ENCODE results near the gene CLCN2.

The CLCN2 gene

DNA sequence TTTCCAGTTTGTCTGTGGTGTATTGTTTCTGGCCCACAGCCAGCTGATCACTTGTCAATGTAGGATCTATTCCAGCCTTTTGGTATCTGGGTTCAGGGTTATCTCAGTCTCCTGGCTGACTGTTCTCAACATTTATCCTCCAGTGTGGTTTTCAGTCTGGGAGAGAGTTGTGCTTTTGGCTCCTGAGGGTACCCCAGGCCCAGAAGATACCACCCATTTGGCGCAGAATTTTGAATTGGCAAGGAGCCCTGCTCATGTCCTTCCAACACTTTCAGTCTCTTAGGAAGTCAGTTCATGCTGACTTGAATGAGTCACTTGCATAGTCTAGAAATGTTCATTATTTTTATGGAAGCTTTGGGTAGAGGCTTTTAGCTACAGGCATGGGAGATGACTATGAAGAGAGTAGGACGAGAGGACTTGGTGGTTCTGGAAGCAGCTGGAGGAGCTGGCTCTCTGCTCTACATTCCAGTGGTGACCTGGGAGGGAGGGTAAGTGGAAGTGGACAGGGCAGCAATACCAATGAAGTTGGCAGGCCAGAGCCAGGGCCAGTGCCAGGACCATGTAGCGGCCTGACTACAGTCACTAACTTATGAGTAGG, 7.3 kb upstream of the CLCN2 start:
- no peaks in the 10 kb centered on the region; the same call in 1 of the 2 replicates for H3K4me1 ChIP-seq (ENCODE audit: insufficient read depth, low read length)
- no peak overlapping the region for H3K4me3 ChIP-seq (ENCODE audit: low read length)
- 93% methylated on average over 3 of the region's 3 CpGs for WGBS
- no peak overlapping the region for H3K27ac ChIP-seq (ENCODE audit: low read depth, low read length)
- no peaks in the 10 kb centered on the region for H3K27me3 ChIP-seq (ENCODE audit: insufficient read depth, low read length)
- H3K9me3 ChIP-seq (ENCODE audit: insufficient read depth, low read depth, low read length) = no peaks in the 10 kb centered on the region
- peaks cover 48% of the 10 kb centered on the region for H3K36me3 ChIP-seq (ENCODE audit: insufficient read depth, low read length)
- H3K9ac ChIP-seq (ENCODE audit: low read depth, low read length) = no peak overlapping the region

DNA sequence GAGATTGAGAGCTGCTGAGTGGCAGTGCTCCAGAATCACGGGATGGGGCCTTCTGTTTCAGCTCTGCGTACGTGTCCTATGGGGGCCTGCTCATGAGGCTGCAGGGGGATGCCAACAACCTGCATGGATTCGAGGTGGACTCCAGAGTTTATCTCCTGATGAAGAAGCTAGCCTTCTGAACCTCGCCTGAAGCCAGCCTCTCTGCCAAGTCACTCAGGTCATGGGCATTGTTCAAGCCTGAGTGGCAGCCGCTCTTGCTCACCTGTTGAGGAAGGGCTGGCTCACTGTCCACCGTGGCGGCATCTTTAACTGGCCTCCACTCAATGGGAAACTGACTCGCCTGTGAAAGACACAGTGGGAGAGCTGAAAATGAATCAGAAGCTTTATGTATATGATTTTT, 6.7 kb upstream of the CLCN2 start:
- Histone ChIP-seq H3K27ac (ENCODE audit: low read depth, low read length) (no peak overlapping the region), H3K9ac (ENCODE audit: low read depth, low read length) (no peak overlapping the region)
- 93% methylated on average over 8 of the region's 9 CpGs for WGBS

DNA sequence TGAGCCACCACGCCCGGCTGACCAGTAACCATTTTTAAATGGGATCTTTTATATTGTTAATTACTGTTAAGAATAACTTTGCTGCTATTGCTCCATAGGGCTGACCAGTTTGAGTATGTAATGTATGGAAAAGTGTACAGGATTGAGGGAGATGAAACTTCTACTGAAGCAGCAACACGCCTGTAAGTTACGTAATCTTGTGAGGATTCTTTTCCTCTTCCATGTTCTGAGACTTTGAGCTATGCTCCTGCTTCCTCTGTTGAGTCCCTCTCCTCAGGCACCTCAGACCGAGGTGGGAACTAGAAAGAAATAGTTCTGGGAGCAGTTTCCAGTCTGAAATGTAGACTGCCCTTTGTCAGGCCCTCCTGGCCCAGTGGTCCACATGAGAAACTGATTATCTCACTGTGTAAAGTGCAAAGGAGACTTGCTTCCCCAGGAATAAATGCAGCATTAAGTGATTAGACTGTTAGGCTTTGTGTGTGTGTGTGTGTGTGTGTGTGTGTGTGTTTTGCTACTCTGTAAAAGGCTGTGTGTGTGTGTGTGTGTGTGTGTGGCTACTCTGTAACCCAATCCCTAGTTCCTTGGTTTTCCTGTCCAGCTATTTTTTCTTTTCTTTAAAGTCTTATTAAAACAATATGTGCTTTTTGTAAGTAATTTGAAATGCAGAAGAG, 5.3 kb upstream of the CLCN2 start:
- Histone ChIP-seq H3K9ac (ENCODE audit: low read depth, low read length) (no peak overlapping the region), H3K4me1 (ENCODE audit: insufficient read depth, low read length) (no peaks in the 10 kb centered on the region; the same call in 1 of the 2 replicates), H3K4me3 (ENCODE audit: low read length) (no peak overlapping the region), H3K36me3 (ENCODE audit: insufficient read depth, low read length) (peaks cover 48% of the 10 kb centered on the region), H3K9me3 (ENCODE audit: insufficient read depth, low read depth, low read length) (no peaks in the 10 kb centered on the region), H3K27ac (ENCODE audit: low read depth, low read length) (no peak overlapping the region), H3K27me3 (ENCODE audit: insufficient read depth, low read length) (no peaks in the 10 kb centered on the region)
- WGBS = 97% methylated on average over 5 of the region's 5 CpGs

More for the DNA sequence above, 6.7 kb upstream of the CLCN2 start:
- Histone ChIP-seq H3K9me3 (ENCODE audit: insufficient read depth, low read depth, low read length) (no peaks in the 10 kb centered on the region), H3K4me1 (ENCODE audit: insufficient read depth, low read length) (no peaks in the 10 kb centered on the region; the same call in 1 of the 2 replicates), H3K27me3 (ENCODE audit: insufficient read depth, low read length) (no peaks in the 10 kb centered on the region), H3K4me3 (ENCODE audit: low read length) (no peak overlapping the region), H3K36me3 (ENCODE audit: insufficient read depth, low read length) (peaks cover 48% of the 10 kb centered on the region)

DNA sequence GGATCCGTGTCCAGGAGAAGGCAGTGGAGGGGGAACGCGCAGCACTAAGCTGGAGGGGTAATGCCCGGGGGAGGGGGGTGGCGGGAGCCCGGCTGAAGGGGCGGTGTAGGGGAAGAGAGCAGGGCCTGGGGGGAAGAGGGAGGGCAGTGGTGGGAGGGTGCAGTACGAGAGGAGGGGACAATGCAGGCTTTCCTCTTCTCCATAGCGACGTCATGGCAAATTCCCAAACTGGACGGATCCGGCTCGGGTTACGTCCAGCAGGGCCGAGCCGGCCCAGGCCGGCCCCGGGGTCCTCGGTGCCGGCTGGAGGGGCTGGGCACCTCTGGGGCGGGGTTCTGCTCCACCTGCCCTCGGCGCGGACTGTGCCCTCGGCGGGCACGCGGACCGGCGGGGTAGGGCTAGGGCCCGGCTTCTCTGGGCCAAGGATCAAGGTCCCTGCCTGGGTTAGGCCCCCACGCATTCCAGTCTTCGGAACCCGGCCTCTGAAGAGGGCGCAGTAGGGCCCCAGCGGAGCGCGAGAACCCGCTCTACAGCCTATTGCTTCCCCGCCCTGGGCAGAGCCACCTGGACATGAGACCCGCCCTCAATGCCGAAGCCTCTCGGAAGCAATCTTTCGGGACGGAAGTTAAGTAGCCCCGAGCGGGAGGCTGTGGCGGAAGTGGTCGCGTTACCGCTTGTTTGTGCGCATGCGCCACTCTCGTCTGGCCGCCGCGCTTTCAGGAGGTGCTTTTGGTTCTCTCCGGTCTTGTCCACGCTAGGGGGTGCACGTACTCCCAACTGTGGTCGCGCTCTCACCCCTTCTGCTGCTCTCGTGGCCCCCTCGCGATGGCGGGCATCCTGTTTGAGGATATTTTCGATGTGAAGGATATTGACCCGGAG, 1.5 kb upstream of the CLCN2 start:
- Histone ChIP-seq H3K4me3 (ENCODE audit: low read length) (peak overlapping the region; percentile 81), H3K4me1 (ENCODE audit: insufficient read depth, low read length) (peaks cover 10% of the 10 kb centered on the region), H3K9me3 (ENCODE audit: insufficient read depth, low read depth, low read length) (no peaks in the 10 kb centered on the region), H3K36me3 (ENCODE audit: insufficient read depth, low read length) (peaks cover 36% of the 10 kb centered on the region), H3K27ac (ENCODE audit: low read depth, low read length) (peak overlapping the region; percentile 98), H3K9ac (ENCODE audit: low read depth, low read length) (peak overlapping the region; percentile 91), H3K27me3 (ENCODE audit: insufficient read depth, low read length) (peaks cover 8% of the 10 kb centered on the region)
- under 1% methylated on average over 68 of the region's 68 CpGs for WGBS

DNA sequence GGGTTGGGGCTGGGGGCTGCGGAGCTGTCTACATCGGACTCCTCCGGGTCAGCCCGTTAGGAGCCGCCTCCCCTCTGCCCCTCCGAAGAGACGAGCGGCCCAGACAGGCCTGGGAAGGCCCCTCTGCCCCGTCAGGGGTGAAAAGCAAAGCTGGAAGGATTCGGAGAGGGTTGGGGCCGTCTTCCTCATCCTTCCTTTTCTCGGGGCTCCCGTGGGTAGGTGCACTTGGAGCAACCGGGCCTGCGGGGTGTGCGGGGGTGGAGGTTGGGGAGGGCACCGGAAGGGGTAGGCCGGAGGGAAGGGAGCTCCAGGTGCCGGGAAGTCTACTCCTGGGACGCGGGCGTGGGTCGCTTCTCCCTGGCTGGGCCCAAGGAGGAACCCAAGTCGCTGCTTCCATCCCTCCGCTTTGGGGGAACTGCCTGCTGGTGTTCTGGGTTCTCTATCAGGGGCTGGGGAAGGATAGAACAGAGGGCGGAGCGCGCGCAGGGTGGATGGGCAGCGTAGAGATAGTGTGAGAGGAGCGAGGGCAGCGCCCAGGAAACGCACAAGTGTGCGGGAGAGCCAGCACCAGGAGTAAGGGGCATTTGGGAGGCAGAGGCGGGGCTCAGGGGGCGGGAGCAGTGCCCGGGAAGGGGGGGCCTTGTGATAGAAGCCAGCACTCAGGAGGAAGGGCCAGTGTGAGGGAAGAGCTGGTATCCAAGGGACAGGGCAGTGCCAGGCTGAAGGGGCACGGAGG, 695 bp upstream of the CLCN2 start:
- under 1% methylated on average over 38 of the region's 38 CpGs for WGBS
- peak overlapping the region; percentile 98 for H3K27ac ChIP-seq (ENCODE audit: low read depth, low read length)
- peaks cover 10% of the 10 kb centered on the region for H3K4me1 ChIP-seq (ENCODE audit: insufficient read depth, low read length)
- peak overlapping the region; percentile 91 for H3K9ac ChIP-seq (ENCODE audit: low read depth, low read length)
- H3K9me3 ChIP-seq (ENCODE audit: insufficient read depth, low read depth, low read length) = no peaks in the 10 kb centered on the region
- H3K27me3 ChIP-seq (ENCODE audit: insufficient read depth, low read length) = peaks cover 8% of the 10 kb centered on the region
- peak overlapping the region; percentile 81 for H3K4me3 ChIP-seq (ENCODE audit: low read length)
- H3K36me3 ChIP-seq (ENCODE audit: insufficient read depth, low read length) = peaks cover 39% of the 10 kb centered on the region

DNA sequence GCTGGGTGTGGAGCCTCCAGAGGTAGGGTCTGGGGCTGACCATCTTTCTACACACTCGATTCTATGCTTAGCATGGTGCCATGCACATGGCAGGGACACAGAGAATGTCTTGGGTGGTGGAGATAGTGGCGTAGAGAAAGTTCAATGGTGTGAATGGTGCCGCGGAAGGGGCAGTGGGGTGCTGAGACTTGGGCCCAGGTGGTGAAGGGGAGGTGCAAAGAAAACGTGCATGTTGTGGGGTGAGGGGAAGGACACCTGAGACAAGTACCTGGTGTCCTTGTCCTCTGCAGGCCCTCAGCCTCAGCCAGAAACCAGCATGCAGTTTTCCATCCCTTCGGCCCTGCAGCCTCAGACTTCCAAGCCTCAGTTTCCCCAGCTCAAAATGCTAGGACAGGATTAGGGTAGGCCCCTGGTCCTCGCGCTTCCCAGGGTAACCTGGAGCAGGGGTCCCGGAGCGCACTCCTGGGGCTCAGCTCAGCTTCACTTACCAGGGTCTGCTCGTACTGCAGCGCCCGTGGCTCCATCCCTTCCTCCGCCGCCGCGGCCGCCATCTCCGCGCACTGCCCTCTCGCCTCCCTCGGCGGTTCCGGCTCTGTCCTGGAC, 375 bp downstream of the CLCN2 start:
- Histone ChIP-seq H3K9me3 (ENCODE audit: insufficient read depth, low read depth, low read length) (no peaks in the 10 kb centered on the region), H3K4me3 (ENCODE audit: low read length) (peak overlapping the region; percentile 81), H3K27ac (ENCODE audit: low read depth, low read length) (0 out of 2 replicates have a peak overlapping the region, but pooled peaks have one; percentile 29), H3K4me1 (ENCODE audit: insufficient read depth, low read length) (peaks cover 10% of the 10 kb centered on the region), H3K9ac (ENCODE audit: low read depth, low read length) (peak overlapping the region; percentile 91), H3K36me3 (ENCODE audit: insufficient read depth, low read length) (peaks cover 37% of the 10 kb centered on the region), H3K27me3 (ENCODE audit: insufficient read depth, low read length) (peaks cover 8% of the 10 kb centered on the region)
- WGBS = 7% methylated on average over 24 of the region's 24 CpGs

DNA sequence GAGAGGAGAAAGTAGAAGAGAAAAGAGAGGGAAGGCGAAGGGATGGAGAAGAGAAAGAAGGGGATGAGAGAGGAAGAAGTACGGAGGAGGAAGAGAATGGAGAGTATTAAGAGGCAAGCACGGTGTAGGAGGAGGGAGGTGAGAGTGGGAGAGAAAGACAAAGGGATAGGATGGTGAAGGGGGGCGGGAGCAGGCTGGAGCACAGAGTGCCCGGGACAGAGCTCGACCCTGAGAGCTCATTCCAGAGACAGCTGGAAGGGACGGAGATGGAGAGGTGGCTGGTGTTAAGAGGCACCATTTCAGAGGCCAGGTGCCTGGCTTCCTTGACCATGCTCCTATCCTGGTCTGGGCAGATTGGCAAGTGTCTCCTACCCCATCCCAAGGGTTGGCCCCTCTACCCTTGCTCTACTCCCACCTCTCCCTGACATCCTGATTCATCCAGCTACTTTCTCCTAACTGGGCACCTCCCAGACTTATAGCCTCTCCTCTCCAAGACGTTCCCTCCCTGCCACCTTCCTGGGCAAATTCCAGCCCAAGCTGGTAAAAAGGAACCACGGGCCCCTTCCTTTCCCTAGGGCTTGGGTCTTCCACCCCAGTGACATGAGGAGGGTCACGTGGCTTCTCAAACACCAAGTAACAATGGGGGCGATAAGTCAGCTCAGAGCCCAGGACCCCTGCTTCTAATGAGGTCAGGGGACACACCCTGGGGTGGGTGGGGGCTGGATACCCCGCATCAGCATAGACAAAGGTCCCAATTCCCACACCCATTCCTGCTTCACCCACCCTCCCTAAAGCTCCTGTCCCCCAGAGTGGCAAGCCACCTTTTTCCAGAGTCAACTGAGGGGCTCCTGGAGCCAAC, 1.1 kb downstream of the CLCN2 start:
- Histone ChIP-seq H3K36me3 (ENCODE audit: insufficient read depth, low read length) (peaks cover 40% of the 10 kb centered on the region), H3K4me3 (ENCODE audit: low read length) (peak overlapping the region; percentile 81), H3K27ac (ENCODE audit: low read depth, low read length) (no peak overlapping the region), H3K4me1 (ENCODE audit: insufficient read depth, low read length) (peaks cover 10% of the 10 kb centered on the region), H3K27me3 (ENCODE audit: insufficient read depth, low read length) (peaks cover 8% of the 10 kb centered on the region), H3K9me3 (ENCODE audit: insufficient read depth, low read depth, low read length) (no peaks in the 10 kb centered on the region), H3K9ac (ENCODE audit: low read depth, low read length) (peak overlapping the region; percentile 91)
- 21% methylated on average over 11 of the region's 12 CpGs for WGBS

DNA sequence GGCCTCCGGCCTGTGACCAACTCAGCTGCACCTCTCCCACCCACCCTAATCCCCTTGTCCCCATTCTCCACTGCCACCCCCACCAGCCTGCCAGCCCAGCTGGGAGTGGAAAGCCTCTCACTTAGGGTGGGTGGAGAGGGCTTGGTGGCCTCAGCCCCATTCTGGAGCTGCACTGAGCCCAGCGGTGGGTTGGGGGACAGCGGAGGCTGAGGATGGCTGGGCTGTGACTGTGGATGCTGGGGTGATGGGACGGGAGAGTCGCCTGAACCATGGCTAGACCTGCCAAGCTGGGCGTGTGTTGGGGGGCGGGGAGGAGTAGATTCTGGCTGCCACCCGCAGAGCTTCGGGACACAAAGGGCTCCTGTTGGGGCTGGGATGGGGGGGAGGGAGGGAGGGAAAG, 1.8 kb downstream of the CLCN2 start:
- peaks cover 8% of the 10 kb centered on the region for H3K27me3 ChIP-seq (ENCODE audit: insufficient read depth, low read length)
- WGBS = 23% methylated on average over 9 of the region's 9 CpGs
- peaks cover 10% of the 10 kb centered on the region for H3K4me1 ChIP-seq (ENCODE audit: insufficient read depth, low read length)
- H3K4me3 ChIP-seq (ENCODE audit: low read length) = no peak overlapping the region
- H3K36me3 ChIP-seq (ENCODE audit: insufficient read depth, low read length) = peaks cover 35% of the 10 kb centered on the region
- H3K9me3 ChIP-seq (ENCODE audit: insufficient read depth, low read depth, low read length) = no peaks in the 10 kb centered on the region
- H3K9ac ChIP-seq (ENCODE audit: low read depth, low read length) = no peak overlapping the region
- H3K27ac ChIP-seq (ENCODE audit: low read depth, low read length) = no peak overlapping the region

DNA sequence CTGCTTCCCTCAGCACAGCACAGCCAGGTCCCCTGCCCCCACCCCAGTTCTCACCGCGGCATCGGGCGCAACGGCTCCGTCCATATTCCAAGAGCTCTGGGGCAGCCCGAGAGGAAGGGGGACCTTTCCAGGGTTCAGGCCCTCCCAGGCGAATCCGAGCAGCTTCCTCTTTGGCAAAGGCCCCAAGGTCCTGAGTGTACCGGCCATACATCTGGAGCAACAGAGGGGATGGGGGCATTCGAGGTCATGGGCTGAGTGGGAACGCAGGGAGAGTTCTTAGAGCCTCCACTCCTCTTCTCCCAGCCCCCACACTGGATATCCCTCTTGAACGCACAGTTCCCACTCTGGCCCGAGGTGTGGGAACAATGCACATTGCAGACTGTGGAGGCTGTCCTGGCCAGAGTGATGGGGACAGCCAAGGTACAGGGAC, 2.5 kb downstream of the CLCN2 start:
- H3K9ac ChIP-seq (ENCODE audit: low read depth, low read length) = no peak overlapping the region
- no peaks in the 10 kb centered on the region for H3K9me3 ChIP-seq (ENCODE audit: insufficient read depth, low read depth, low read length)
- H3K4me1 ChIP-seq (ENCODE audit: insufficient read depth, low read length) = peaks cover 10% of the 10 kb centered on the region
- H3K4me3 ChIP-seq (ENCODE audit: low read length) = no peak overlapping the region
- peaks cover 8% of the 10 kb centered on the region for H3K27me3 ChIP-seq (ENCODE audit: insufficient read depth, low read length)
- peaks cover 35% of the 10 kb centered on the region for H3K36me3 ChIP-seq (ENCODE audit: insufficient read depth, low read length)
- H3K27ac ChIP-seq (ENCODE audit: low read depth, low read length) = no peak overlapping the region
- 90% methylated on average over 14 of the region's 14 CpGs for WGBS
